H9 (cell line): ENCODE results near the gene PWWP2B. TPM values are rescaled to one million over a fixed set of nuclear protein-coding genes. Genes with fewer than 3 reads are reported as not detected.
A peak's percentile ranks its signal among the peaks of the same experiment; 100 is the strongest.

Experiments
- DNase-seq: peaks from one replicate; pipeline ENCODE4 v3.0.0-alpha.2; 2017
- H2AFZ ChIP-seq: one replicate; pipeline ENCODE4 v1.6.1; 2013; ENCODE audit warnings: mild to moderate bottlenecking, low read length, control low read depth, moderate library complexity
- H2AK5ac ChIP-seq: 2 replicates; pipeline ENCODE4 v1.6.1; 2013; ENCODE audit warnings: low read length, control low read depth, mixed read lengths; ENCODE audit not compliant: insufficient read length
- H2BK120ac ChIP-seq: one replicate; pipeline ENCODE4 v1.6.1; 2013; ENCODE audit warnings: low read depth, mild to moderate bottlenecking, low read length, control low read depth, inconsistent platforms; ENCODE audit not compliant: poor library complexity, severe bottlenecking
- H2BK12ac ChIP-seq: 2 replicates; pipeline ENCODE4 v1.6.1; 2013; ENCODE audit warnings: low read length, control low read depth, mixed read lengths, low read depth; ENCODE audit not compliant: insufficient read length
- H2BK15ac ChIP-seq: 2 replicates; pipeline ENCODE4 v1.6.1; 2013; ENCODE audit warnings: low read depth, low read length, control low read depth
- H2BK20ac ChIP-seq: one replicate; pipeline ENCODE4 v1.6.1; 2013; ENCODE audit warnings: low read depth, mild to moderate bottlenecking, low read length, control low read depth, inconsistent platforms; ENCODE audit not compliant: poor library complexity, severe bottlenecking
- H2BK5ac ChIP-seq: 2 replicates; pipeline ENCODE4 v1.6.1; 2013; ENCODE audit warnings: low read length, control low read depth, mixed read lengths; ENCODE audit not compliant: insufficient read length
- H3K14ac ChIP-seq: 2 replicates; pipeline ENCODE4 v1.6.1; 2013; ENCODE audit warnings: low read length, control low read depth; ENCODE audit not compliant: insufficient read depth
- H3K18ac ChIP-seq: 2 replicates; pipeline ENCODE4 v1.6.1; 2013; ENCODE audit warnings: low read depth, mild to moderate bottlenecking, mixed read lengths, low read length, control low read depth; ENCODE audit not compliant: insufficient read length
- H3K23ac ChIP-seq: 2 replicates; pipeline ENCODE4 v1.6.1; 2013; ENCODE audit warnings: low read length, control low read depth, mixed read lengths, low read depth; ENCODE audit not compliant: insufficient read length
- H3K23me2 ChIP-seq: 2 replicates; pipeline ENCODE4 v1.6.1; 2013; ENCODE audit warnings: low read depth, mild to moderate bottlenecking, mixed read lengths, low read length, control low read depth; ENCODE audit not compliant: insufficient read length, poor library complexity, severe bottlenecking
- H3K27ac ChIP-seq: 2 replicates; pipeline ENCODE4 v1.5.1; 2013; ENCODE audit warnings: low read length, control low read depth, mixed read lengths, low read depth; ENCODE audit not compliant: insufficient read length
- H3K27me3 ChIP-seq: 2 replicates; pipeline ENCODE4 v1.6.1; 2013; ENCODE audit warnings: low read length, control low read depth, inconsistent platforms; ENCODE audit not compliant: insufficient read depth
- H3K4ac ChIP-seq: 2 replicates; pipeline ENCODE4 v1.6.1; 2013; ENCODE audit warnings: low read depth, mild to moderate bottlenecking, control low read depth, inconsistent platforms, low read length, moderate library complexity
- H3K4me1 ChIP-seq: 2 replicates; pipeline ENCODE4 v1.6.1; 2013; ENCODE audit warnings: low read length, control low read depth, inconsistent platforms; ENCODE audit not compliant: insufficient read depth
- H3K4me2 ChIP-seq: 2 replicates; pipeline ENCODE4 v1.6.1; 2013; ENCODE audit warnings: low read length, control low read depth, mixed read lengths; ENCODE audit not compliant: insufficient read length, insufficient read depth
- H3K56ac ChIP-seq: 2 replicates; pipeline ENCODE4 v1.6.1; 2013; ENCODE audit warnings: low read depth, mild to moderate bottlenecking, mixed read lengths, low read length, control low read depth; ENCODE audit not compliant: insufficient read length
- H3K79me1 ChIP-seq: 2 replicates; pipeline ENCODE4 v1.6.1; 2013; ENCODE audit warnings: low read depth, mild to moderate bottlenecking, moderate library complexity, low read length, control low read depth, inconsistent platforms; ENCODE audit not compliant: insufficient read depth, poor library complexity, severe bottlenecking
- H3K79me2 ChIP-seq: 2 replicates; pipeline ENCODE4 v1.6.1; 2013; ENCODE audit warnings: low read length, control low read depth, inconsistent platforms; ENCODE audit not compliant: insufficient read depth
- H3K9ac ChIP-seq: 2 replicates; pipeline ENCODE4 v1.6.1; 2013; ENCODE audit warnings: low read length, control low read depth, mixed read lengths; ENCODE audit not compliant: insufficient read length; ENCODE audit errors: extremely low read depth
- H3K9me3 ChIP-seq: one replicate; pipeline ENCODE4 v1.6.1; 2013; ENCODE audit warnings: low read depth, low read length, inconsistent platforms; ENCODE audit not compliant: control insufficient read depth
- H3T11ph ChIP-seq: one replicate; pipeline ENCODE4 v1.6.1; 2013; ENCODE audit warnings: mild to moderate bottlenecking, low read length, control low read depth, inconsistent platforms
- H4K20me1 ChIP-seq: one replicate; pipeline ENCODE4 v1.6.1; 2013; ENCODE audit not compliant: control insufficient read depth, insufficient read length, insufficient read depth
- H4K5ac ChIP-seq: 2 replicates; pipeline ENCODE4 v1.6.1; 2013; ENCODE audit warnings: low read depth, mild to moderate bottlenecking, mixed read lengths, low read length, control low read depth; ENCODE audit not compliant: insufficient read length
- H4K8ac ChIP-seq: replicated peaks from 2 replicates; pipeline ENCODE4 v1.6.1; 2013; ENCODE audit warnings: low read length, control low read depth, mixed read lengths, low read depth; ENCODE audit not compliant: insufficient read length
- H4K91ac ChIP-seq: 2 replicates; pipeline ENCODE4 v1.6.1; 2013; ENCODE audit warnings: low read depth, mild to moderate bottlenecking, moderate library complexity, mixed read lengths, low read length, control low read depth; ENCODE audit not compliant: insufficient read length
- H3K27ac Mint-ChIP-seq, 3 experiments: 2 replicates in 2 of 3; 3 replicates in 1 of 3; pipeline ENCODE4 v1.8.0; 2020 to 2021; ENCODE audit warnings: mixed read lengths in 3 of 3, mild to moderate bottlenecking in 1 of 3, moderate library complexity in 1 of 3
- H3K27me3 Mint-ChIP-seq: 2 replicates; pipeline ENCODE4 v1.8.0; 2021; ENCODE audit warnings: low read depth, mild to moderate bottlenecking, moderate library complexity, mixed read lengths
- H3K36me3 Mint-ChIP-seq, 3 experiments: 2 replicates in 2 of 3; 3 replicates in 1 of 3; pipeline ENCODE4 v1.8.0; 2020 to 2021; ENCODE audit warnings: low read depth in 3 of 3, mixed read lengths in 3 of 3; ENCODE audit not compliant: insufficient read depth in 1 of 3
- H3K4me1 Mint-ChIP-seq, 2 experiments: 2 replicates each; pipeline ENCODE4 v1.8.0; 2020; ENCODE audit warnings: mixed read lengths in 2 of 2
- H3K4me3 Mint-ChIP-seq, 2 experiments: 2 replicates in 1 of 2; 3 replicates in 1 of 2; pipeline ENCODE4 v1.8.0; 2020 to 2021; ENCODE audit warnings: mild to moderate bottlenecking in 2 of 2, mixed read lengths in 2 of 2, moderate library complexity in 1 of 2
- H3K9me3 Mint-ChIP-seq, 2 experiments: 2 replicates in 1 of 2; 3 replicates in 1 of 2; pipeline ENCODE4 v1.8.0; 2020; ENCODE audit warnings: mild to moderate bottlenecking in 2 of 2, mixed read lengths in 2 of 2, moderate library complexity in 1 of 2
- WGBS: extraction: QIAGEN DNeasy Blood & Tissue Kit; methylation state at CpG from one replicate; pipeline ENCODE4 v1.1.7; 2013; ENCODE audit warnings: missing lambda C conversion rate, low lambda C conversion rate, mixed read lengths; ENCODE audit not compliant: insufficient read length; ENCODE audit errors: extremely low coverage; 5-methylcytosine and 5-hydroxymethylcytosine counted together
- total RNA-seq: library from RNA; stranded (reverse); gene quantifications from 2 replicates; pipeline ENCODE4 v1.2.1, GENCODE V29; 2021
- TF ChIP-seq, protein P1 (sequence below): fragments of 200-600 bp; sonication (generic); conservative IDR thresholded peaks from 3 replicates; pipeline ENCODE4 v1.8.0; 2021; ENCODE audit warnings: antibody characterized with exemption, mild to moderate bottlenecking

Gene PWWP2B
- total RNA-seq, 1 experiment from 2014 or later: 10.0 TPM

DNA sequence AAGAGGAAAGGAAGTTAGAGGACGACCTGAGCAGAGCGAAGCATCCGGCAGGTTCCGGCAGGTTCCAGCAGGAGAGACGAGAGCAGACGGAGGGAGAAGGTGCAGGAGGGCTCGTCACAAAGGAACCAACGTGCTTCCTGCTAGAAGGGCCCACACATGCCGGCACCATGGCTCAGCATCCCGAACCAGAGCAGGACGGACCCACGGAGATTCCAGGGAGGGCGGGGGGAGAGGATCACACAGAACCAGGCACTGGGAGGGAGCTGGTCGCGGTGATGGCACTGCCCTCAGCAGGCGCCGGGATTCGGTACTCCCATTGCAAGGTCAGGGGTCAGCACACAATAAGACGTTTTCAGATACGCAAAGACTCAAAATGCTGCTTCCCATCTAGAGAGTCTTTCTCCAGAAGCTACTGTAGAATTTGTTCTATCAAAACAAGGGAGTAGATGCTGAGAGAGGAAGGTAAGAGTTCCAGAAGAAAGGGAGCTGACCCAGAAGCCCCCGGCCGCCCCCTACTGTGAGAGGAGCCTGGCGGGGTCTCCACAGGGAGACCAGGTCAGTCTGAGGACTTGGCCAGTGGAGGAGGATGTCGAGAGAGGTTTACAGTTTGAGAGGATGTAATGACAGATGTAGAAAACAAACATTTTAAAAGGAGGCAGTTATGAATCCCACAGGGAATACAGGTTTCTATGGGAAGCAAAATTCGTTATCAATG is 23.6 kb upstream of the PWWP2B start:
- Mint-ChIP-seq H3K4me3 (no peak overlapping the region; a peak in 1 of 5 replicates), H3K27me3 (peaks cover 17% of the 10 kb centered on the region), H3K4me1 (peaks cover 36 to 53% of the 10 kb centered on the region in 2 experiments), H3K36me3 (no peaks in the 10 kb centered on the region), H3K27ac (0 out of 7 replicates have a peak overlapping the region, but pooled peaks of 1 of the 3 experiments have one; percentile 21), H3K9me3 (no peaks in the 10 kb centered on the region)
- no peak overlapping the region for H2BK20ac ChIP-seq
- H3K79me2 ChIP-seq: no peaks in the 10 kb centered on the region
- H3K23me2 ChIP-seq: no peaks in the 10 kb centered on the region
- no peak overlapping the region for H3K18ac ChIP-seq
- no peak overlapping the region for H3K27ac ChIP-seq
- no peak overlapping the region for H4K91ac ChIP-seq
- H3K23ac ChIP-seq: no peak overlapping the region
- no peak for DNase-seq
- H2BK12ac ChIP-seq: no peak overlapping the region
- H2BK120ac ChIP-seq: no peak overlapping the region
- no peak overlapping the region for H3K56ac ChIP-seq
- H3K9ac ChIP-seq: no peak overlapping the region
- H2BK15ac ChIP-seq: no peak overlapping the region
- H2AFZ ChIP-seq: no peak overlapping the region
- H3K4me1 ChIP-seq: peaks cover 4% of the 10 kb centered on the region; the same call in 1 of the 2 replicates
- no CpG with 5 or more reads among the region's 25 CpGs for whole genome bisulfite sequencing
- H3K4me2 ChIP-seq: no peak overlapping the region
- TF ChIP-seq, protein P1, sequence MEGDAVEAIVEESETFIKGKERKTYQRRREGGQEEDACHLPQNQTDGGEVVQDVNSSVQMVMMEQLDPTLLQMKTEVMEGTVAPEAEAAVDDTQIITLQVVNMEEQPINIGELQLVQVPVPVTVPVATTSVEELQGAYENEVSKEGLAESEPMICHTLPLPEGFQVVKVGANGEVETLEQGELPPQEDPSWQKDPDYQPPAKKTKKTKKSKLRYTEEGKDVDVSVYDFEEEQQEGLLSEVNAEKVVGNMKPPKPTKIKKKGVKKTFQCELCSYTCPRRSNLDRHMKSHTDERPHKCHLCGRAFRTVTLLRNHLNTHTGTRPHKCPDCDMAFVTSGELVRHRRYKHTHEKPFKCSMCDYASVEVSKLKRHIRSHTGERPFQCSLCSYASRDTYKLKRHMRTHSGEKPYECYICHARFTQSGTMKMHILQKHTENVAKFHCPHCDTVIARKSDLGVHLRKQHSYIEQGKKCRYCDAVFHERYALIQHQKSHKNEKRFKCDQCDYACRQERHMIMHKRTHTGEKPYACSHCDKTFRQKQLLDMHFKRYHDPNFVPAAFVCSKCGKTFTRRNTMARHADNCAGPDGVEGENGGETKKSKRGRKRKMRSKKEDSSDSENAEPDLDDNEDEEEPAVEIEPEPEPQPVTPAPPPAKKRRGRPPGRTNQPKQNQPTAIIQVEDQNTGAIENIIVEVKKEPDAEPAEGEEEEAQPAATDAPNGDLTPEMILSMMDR: no peak
- no peak overlapping the region for H4K5ac ChIP-seq
- no peak overlapping the region for H3K4ac ChIP-seq
- no peak overlapping the region for H4K8ac ChIP-seq
- no peak overlapping the region for H3T11ph ChIP-seq
- H3K9me3 ChIP-seq: no peaks in the 10 kb centered on the region
- no peak overlapping the region for H3K14ac ChIP-seq
- H3K79me1 ChIP-seq: no peaks in the 10 kb centered on the region
- no peaks in the 10 kb centered on the region for H3K27me3 ChIP-seq
- no peaks in the 10 kb centered on the region for H4K20me1 ChIP-seq
- no peak overlapping the region for H2AK5ac ChIP-seq
- no peak overlapping the region for H2BK5ac ChIP-seq
